Activated T-helper 1 cell treated with Interleukin-2 at 50 U/mL for 16 hours (primary cell): ENCODE measurements around the gene JSRP1.

Experiments used
- DNase-seq: peaks from one replicate; pipeline ENCODE4 v3.0.0-alpha.2; 2020; ENCODE audit warnings: low read depth

JSRP1 gene

DNA sequence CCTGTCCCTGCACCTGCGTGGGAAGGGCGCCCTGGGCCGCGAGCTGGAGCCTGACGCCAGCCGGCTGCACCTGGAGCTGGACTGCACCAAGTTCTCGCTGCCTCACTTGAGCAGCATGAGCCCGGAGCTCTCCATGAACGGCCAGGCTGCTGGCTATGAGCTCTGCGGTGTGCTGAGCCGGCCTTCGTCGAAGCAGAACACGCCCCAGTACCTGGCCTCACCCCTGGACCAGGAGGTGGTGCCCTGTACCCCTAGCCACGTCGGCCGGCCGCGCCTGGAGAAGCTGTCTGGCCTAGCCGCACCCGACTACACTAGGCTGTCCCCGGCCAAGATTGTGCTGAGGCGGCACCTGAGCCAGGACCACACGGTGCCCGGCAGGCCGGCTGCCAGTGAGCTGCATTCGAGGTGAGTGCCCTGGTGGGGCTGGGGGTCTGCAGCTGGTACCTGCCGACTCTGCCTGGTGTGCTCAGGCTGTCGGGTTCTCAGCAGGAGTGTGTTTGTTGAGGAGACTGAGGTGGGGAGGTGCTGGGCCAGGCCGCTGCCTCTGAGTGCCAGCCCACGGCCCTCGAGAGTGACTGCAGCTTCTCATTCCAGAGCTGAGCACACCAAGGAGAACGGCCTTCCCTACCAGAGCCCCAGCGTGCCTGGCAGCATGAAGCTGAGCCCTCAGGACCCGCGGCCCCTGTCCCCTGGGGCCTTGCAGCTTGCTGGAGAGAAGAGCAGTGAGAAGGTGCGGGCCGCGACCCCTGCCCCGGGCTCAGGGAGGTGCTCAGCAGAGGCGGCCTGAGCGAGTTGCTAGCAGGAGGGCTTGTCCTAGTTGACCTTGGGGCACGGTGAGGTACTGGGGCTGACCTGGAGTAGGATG, 39.6 kb downstream of the JSRP1 start:
- no peak for DNase-seq

GRCh38 chr19:2215281-2215751, 40.9 kb downstream of the JSRP1 start:
- peak; percentile 20 for DNase-seq

DNA sequence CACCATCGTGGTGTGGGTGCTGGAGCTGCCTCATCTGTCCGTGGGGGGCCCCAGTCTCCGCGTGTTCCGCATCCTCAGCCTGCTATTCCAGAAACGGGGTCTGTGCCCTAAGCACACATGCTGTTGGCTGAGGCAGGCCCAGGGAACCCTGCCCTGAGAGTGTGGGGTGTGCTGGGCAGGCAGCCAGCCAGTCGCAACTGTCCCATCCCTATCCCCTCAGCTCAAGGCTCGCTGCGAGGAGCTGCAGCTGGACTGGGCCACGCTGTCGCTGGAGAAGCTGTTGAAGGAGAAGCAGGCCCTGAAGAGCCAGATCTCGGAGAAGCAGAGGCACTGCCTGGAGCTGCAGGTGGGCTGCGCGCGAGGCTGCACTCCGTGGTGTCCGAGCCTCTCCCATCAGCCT, 42.0 kb downstream of the JSRP1 start:
- DNase-seq, result no peak

DNA sequence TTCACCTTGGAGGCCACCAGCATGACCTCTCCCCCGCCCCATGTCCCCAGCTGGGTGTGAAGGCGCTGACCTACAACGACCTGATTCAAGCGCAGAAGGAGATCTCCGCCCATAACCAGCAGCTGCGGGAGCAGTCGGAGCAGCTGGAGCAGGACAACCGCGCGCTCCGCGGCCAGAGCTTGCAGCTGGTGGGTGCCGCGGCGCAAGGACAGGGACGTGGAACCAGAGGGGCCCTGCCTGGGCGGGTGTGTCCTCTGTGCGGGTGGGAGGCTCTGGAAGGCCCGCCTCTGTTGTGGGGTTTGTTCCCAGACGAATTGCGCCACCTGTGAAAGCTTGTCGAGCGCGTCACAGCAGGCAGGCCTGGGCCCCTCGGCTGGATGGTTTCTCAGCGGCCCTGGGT, 42.4 kb downstream of the JSRP1 start:
- DNase-seq, result no peak

DNA sequence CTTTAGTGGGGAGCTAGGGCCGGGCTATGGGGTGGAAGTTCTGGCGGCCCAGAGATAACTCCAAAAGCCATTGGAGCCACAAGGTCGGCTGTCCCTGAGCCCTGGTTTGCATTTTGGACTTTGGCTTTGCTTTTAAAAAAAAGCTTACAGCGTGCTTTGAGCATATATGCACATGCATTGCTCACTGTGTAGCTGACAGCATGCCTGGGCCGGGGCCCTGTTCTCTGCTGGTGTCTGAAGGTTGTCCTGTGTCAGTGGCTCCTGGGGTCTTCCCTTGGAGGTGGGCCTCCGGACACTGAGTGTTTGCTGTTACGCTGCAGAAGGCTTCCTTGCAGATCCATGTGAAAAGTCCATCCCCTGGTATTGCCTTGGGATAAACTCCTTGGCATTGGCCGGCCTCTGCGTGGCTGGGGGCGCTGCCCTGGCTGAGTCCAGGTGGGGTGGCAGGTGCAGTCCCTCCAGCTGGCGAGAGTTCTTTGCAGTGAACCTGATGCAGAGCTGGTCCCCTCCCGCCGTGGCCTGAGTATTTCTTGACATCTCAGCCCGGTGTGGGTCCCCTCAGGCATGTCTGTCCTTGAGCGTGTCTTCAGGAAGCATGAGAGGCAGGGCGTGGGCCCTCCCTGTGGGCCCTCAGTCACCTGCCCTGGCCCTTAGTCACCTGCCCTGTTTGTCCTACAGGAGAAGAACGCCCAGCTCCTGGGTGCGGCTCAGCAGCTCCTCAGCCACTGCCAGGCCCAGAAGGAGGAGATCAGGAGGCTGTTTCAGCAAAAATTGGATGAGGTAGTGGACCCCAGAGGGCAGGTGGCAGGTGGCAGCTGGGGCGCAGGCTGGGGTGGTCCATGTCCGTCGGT, 43.1 kb downstream of the JSRP1 start:
- no peak for DNase-seq

- no peak for DNase-seq
Observed at GRCh38 chr19:2210987-2211740, 45.1 kb downstream of the JSRP1 start.

- DNase-seq, result no peak
Observed at GRCh38 chr19:2210206-2210605, 46.0 kb downstream of the JSRP1 start.

DNA sequence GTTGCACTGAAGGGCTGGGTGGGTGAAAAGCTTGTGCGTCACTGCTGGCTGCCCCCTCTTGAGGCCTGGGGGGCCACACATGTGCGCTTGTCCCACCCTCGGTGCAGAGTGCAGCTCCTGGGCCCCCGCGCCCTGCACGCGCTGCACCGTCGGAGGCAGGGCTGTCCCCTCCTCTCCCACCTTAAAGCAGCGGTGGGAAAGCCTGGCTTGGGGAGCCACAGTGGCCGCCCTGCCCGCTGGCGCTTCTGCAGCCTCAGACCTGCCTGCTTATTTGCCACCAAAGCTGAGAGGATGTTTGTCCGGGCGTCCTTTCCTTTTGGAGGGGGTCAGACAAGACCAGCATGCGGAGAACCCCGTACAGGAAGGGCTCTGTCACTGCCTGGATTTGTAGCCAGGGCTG, 46.8 kb downstream of the JSRP1 start:
- no peak for DNase-seq

DNA sequence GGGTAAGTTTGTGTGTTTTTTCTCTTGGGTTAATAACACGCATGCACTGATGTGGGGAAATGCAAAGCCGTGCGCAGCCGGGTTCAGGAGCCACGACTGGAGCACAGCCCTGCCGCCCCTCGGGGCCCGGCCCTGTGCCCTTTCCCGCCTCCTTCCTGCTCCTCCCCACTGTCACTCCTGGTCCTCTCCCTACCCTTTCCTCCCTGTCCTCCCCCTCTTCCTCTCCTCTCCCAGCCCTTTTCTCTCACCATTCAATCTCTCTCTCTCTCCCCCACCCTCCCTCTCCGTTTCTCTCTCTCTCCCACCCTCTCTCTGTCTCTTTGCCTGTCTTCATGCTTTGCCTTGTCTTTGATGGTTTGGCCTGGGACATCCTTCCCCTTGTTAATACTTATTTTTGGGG, 47.2 kb downstream of the JSRP1 start:
- DNase-seq, result no peak

DNA sequence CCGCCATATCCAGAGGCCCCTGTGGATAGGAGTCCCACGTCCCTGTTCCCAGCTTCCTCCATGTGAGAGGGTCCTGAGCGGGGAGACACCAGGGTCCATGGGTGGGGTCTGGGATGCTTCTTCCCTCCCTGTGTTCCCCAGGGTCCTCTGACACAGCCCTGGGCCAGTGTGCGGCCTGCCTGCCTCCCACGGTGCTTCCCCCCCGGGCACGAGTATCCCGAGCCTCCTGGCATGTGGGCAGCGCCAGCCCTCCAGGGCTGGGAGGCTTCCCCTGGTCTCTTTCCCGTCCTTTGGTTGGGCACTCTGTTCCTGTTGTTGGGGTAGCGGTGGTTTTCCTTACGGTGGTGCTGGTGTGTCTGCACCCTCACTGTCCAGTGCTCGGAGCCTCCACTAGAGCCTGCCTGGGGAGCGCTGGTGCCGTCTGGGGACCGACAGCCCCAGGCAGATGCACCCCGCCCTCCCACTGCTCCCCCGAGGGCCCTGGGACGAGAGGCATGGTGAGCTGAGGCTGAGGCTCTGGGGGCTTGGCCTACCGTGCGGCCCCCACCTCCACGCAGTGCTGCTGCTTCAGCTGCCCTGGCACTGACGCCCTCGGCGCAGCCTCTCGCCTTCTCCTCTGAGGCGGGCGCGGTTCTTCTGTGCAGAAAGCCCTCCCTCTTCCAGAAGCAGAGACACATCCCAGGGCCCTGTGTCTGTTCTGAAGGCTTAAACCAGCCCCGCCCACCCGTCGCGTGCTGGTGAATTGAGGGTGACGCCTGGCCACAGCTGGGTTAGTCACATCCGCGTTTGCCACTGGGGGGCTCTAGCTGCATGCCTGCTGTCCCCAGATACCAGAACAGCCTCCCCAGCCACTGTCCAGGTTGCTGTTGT, 48.0 kb downstream of the JSRP1 start:
- no peak for DNase-seq

DNA sequence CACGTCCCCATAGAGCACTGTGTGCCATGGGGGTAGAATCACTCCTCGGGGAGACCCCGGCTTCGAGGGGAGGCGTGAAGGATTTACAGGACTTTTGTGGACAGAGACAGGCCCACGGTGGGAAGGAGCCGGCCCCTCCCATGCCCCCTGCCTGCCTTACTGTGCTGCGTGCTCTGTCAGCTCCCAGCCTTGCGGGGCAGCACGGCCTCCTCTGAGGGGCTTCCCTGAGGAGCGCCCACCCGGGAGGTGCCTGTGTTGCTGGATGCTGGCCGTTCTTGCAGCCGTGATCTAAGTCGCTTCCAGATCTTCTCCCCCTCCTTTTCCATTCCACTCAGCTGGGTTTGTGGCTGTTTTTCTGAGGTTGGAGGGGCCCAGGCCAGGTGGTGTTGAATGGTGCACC, 49.2 kb downstream of the JSRP1 start:
- DNase-seq, result no peak

- no peak for DNase-seq
Observed at GRCh38 chr19:2202366-2202765, 53.9 kb downstream of the JSRP1 start.
